Activated CD4-positive, alpha-beta T cell treated with anti-CD3 and anti-CD28 coated beads, Interleukin-2, Interleukin-4, amounts not matched to agents 100 ng/mL and 50 ng/mL, durations not matched to agents 16 hours and 8 hours (primary cell): ENCODE data around the gene NIPBL.
"Not testable (repeated sequence)": the region's sequence is repeated elsewhere in the genome, so short reads cannot be mapped to it uniquely, and the experiment has no call there.

ENCODE experiments used
- DNase-seq: peaks from one replicate; pipeline ENCODE4 v3.0.0-alpha.2; 2020; ENCODE audit warnings: low spot score

Gene NIPBL

DNA sequence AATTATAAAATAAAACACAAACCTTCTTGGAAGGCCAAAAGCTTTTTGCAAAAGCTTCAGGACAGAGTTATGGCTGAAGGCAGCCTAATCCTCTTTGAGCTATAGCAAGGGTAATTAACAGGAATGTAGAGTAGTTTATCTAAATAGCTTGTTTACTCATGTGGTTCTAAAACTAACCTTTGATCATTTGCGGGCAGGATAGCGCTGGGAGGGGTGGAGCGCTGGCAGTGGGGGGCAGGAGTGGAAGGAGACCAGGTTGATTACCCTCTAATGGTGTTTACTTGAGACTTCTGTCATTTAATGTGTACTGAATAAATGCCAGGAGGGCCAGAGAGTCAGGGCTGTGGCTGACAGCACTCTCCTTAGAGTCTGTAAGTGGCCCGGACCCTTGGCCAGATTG lies 217.2 kb downstream of the NIPBL start:
- DNase-seq: not testable (repeated sequence)

DNA sequence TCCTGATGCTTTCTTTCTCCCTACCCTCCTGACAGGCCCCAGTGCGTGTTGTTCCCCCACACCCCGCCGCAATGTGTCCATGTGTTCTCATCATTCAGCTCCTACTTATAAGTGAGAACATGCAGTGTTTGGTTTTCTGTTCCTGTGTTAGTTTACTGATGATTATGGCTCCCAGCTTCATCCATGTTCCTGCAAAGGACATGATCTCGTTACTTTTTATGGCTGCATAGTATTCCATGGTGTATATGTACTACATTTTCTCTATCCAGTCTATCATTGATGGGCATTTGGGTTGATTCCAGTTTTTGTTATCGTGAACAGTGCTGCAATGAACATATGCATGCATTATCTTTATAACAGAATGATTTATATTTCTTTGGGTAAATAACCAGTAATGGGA lies 222.7 kb downstream of the NIPBL start:
- not testable (repeated sequence) for DNase-seq

DNA sequence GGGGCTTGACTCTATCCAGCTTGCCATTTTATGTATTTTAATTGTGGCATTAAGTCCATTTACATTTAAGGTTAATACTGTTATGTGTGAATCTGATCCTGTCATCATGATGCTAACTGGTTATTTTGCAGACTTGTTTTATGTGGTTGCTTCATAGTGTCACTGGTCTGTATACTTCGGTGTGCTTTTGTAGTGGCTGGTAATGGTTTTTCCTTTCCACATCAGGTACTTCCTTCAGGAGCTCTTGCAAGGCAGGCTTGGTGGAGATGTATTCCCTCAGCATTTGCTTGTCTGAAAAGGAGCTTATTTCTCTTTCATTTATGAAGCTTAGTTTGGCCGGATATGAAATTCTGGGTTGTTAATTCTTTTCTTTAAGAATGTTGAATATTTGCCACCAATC lies 226.7 kb downstream of the NIPBL start:
- no peak for DNase-seq

DNA sequence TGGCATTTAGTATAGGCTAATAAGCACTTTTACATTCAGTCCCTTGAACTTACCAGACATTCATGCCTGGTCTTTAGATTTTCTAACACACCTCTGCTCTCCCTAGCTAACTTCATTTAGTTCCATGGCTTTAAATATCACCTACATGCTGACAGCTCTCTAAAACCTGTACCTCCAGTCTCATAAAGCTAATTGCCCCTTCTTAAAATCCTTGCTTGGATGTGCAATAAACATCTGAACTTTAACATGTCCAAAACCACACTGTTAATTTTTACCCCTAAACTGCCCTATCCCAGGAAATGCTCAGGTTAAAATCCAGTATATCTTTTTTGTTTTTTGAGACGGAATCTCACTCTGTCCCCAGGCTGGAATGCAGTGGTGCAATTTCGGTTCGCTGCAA lies 232.8 kb downstream of the NIPBL start:
- DNase-seq: no peak

DNA sequence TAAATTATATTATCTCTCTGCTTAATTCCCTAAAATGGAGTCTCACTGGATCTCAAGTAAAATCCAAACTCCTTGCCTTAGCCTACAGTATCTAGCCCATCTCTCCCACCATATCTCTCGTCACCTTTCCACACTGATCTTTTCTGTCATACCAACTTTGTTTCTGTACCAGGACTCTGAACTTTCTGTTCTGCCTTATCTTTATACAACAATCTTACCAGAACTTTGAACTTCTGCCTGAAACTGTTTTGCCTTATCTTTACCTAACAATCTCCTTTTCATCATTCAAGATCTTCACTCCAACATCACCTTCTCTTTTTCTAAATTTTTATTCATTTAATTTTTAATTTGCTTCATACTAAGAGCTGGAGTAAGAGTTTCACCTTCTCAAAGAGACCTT lies 233.6 kb downstream of the NIPBL start:
- peak; percentile 3 for DNase-seq

DNA sequence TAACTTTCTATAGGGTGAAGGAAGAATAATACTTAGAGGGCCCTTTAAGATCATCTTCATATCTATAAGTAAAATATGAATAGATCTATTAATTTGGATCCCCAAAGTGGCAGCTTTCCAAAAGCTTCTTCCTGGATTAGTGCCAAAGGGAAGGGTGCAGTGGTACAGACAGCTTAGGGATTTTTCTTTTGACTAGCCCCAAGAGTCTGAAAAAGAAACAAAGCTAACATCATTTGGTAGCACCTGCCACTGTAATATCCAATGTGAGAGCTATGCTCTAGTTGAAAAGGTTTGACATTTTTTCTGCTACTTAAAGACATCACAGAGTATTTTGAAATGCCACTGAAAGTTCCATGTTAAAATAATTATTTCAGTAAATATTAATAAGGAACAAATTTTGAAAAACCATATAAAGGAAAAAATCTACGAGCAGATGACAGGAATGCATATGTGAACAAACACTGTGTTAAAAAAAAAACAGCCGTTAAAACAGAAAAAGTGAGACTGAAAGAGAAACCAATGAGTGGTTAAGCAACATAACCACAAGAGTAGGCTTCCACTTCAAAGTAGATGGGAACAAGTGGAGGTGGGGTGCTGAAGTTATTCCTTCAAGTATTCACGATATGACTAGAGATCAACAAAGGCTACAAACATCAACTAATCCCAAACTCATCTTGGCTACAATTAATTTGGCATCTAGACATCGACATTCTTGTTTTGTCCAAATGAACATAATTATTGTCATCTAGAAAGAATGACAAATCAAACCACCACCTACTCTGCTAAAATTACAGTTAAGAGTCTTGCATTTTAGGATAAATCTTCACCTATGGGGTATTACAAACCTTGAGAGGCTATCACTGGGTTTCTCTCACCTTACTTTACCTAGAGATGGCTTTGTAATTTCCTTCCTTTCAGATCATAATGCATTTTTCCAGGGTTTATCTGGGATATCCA lies 235.1 kb downstream of the NIPBL start:
- DNase-seq: peak; percentile 84

DNA sequence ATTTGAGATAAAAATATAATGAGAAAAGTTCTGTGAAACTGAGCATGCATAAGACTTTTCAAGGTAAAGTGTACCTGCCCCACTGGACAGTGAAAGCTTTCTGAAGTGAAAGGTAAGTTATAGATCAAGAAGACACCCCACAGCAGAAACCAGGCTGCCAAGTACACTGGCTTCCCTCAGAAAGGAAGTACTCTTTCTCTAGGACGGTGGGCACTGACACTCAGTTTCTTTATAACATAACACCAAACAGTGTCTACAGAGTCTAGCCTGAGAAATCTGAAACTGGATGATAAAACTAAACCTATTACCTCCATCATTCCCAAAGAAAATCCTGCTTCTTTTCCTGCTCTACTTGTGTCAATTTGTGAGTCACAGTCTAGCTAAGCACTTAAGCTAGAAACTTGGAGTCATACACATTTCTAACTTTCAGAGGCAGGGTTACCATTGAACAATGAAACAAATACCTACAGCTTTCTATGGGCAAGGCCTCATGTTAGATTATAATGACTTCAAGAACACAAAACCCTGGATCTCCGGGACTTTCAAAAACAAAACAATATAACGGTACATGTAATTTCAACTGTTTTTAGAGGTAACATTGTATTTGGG lies 235.9 kb downstream of the NIPBL start:
- peak; percentile 19 for DNase-seq
